Upper lobe of right lung (tissue), 1 donor: ENCODE results near the gene EIF4G2. TPM values are rescaled to one million over a fixed set of nuclear protein-coding genes. Genes with fewer than 3 reads are reported as not detected.

Experiments used
- ATAC-seq: fragments of 200-7000 bp; cut with Tn5 transposase; one replicate; pipeline ENCODE4 v1.9.1; 2020; ENCODE audit warnings: mild to moderate bottlenecking, moderate library complexity
- DNase-seq: peaks from one replicate; pipeline ENCODE4 v3.0.0-alpha.2; 2020
- H3K27ac ChIP-seq: fragments of 200-600 bp; one replicate; pipeline ENCODE4 v1.8.0; 2022
- H3K27me3 ChIP-seq: fragments of 200-600 bp; one replicate; pipeline ENCODE4 v1.8.0; 2022; ENCODE audit warnings: mild to moderate bottlenecking
- H3K36me3 ChIP-seq: fragments of 200-600 bp; one replicate; pipeline ENCODE4 v1.8.0; 2022
- H3K4me1 ChIP-seq: fragments of 200-600 bp; one replicate; pipeline ENCODE4 v1.8.0; 2022
- H3K4me3 ChIP-seq: fragments of 200-600 bp; one replicate; pipeline ENCODE4 v1.8.0; 2022; ENCODE audit warnings: mild to moderate bottlenecking
- H3K9me3 ChIP-seq: fragments of 200-600 bp; one replicate; pipeline ENCODE4 v1.8.0; 2022
- intact Hi-C: fragments of 100-400 bp; cut with DNase I; formaldehyde crosslinking; loops from one replicate; pipeline ENCODE4 v1.11.0; 2022
- total RNA-seq: library from RNA; stranded (reverse); fragmentation: NEBNext Ultra II Directional; extraction: Animal tissue kit (Norgen Biotek cat#: 25700); gene quantifications from one replicate; pipeline ENCODE4 v1.2.1, GENCODE V29; 2021
- TF ChIP-seq, protein P1 (sequence below): fragments of 200-600 bp; IDR thresholded peaks from one replicate; pipeline ENCODE4 v1.8.0; 2022; ENCODE audit warnings: antibody characterized with exemption
- donor health status: DM: no; HTN: yes; CAD: no; lungs with severe emphysema.

Gene EIF4G2
- total RNA-seq, 1 donor from 2014 or later, result 801 TPM

DNA sequence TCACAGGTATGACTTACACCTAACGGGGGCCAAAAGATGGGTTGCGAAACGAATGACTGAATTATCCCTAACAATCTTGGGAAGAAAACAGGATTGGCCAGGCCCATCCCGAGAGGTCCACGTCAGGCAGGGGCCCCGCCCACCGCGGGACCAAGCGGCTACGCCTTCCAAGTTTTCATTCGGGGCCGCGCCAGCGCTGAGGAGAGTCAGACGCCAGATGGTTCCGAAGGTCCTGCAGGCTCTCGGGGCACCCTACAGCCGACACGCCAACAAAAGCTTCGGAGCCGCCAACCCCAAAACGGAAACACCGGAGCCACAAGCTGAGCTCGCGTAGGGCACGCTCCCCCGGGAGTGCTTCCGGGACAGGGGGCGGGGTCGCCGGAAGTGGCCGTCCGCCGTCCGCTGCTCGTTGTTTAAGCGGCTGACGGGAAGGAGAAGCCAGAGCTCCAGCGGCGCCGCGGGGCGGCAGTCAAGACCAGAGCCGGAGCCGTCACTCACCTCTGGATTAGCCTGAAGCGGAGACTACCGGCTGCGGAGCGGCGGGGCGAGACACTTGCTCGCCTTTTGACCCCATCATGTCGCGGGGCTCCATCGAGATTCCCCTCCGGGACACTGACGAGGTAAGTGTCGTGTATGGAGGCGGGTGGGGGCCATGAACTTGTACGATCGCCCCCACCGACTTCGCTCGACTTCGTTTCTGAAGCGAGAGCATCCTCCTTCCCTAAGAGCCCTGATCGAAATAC is 57.7 kb downstream of the EIF4G2 start, which contains the start of gene CTR9:
TSS of gene CTR9 (plus strand) at position 409 of the 743 bp plus-strand sequence. CDS start at position 576, 167 bp downstream.
- H3K27ac ChIP-seq, result peak within 1 kb of the TSS; percentile 89
- peaks cover 5% of the 10 kb centered on the region for H3K36me3 ChIP-seq
- no peaks in the 10 kb centered on the region for H3K27me3 ChIP-seq
- peak; percentile 99 for ATAC-seq
- intact Hi-C loops, result no loop called here
- TF ChIP-seq, protein P1, sequence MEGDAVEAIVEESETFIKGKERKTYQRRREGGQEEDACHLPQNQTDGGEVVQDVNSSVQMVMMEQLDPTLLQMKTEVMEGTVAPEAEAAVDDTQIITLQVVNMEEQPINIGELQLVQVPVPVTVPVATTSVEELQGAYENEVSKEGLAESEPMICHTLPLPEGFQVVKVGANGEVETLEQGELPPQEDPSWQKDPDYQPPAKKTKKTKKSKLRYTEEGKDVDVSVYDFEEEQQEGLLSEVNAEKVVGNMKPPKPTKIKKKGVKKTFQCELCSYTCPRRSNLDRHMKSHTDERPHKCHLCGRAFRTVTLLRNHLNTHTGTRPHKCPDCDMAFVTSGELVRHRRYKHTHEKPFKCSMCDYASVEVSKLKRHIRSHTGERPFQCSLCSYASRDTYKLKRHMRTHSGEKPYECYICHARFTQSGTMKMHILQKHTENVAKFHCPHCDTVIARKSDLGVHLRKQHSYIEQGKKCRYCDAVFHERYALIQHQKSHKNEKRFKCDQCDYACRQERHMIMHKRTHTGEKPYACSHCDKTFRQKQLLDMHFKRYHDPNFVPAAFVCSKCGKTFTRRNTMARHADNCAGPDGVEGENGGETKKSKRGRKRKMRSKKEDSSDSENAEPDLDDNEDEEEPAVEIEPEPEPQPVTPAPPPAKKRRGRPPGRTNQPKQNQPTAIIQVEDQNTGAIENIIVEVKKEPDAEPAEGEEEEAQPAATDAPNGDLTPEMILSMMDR, result peak; percentile 25
- H3K4me3 ChIP-seq, result peak within 1 kb of the TSS; percentile 71
- H3K9me3 ChIP-seq, result no peaks in the 10 kb centered on the region
- DNase-seq, result peak; percentile 97
- peaks cover 10% of the 10 kb centered on the region for H3K4me1 ChIP-seq

DNA sequence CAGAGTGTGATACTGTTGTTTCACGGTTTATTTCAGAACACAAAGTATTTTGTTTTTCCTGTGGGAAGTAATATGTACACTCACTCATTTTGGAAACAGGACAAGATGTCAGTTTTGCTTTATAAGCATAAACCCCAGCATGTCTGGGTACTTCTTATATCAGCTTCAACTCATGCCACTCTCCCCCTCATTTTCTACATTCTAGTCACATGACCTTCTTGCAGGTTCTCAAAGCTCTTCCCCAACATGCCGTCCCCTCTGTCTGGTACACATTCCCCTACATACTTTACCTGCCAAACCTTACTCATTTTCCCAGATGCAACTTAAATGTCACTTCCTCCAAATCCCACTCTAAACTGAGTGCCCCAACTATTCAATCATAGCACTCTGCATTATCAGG is 59.2 kb downstream of the EIF4G2 start:
- TF ChIP-seq, protein P1, result no peak
- ATAC-seq (no peak), DNase-seq (no peak)
- H3K9me3 ChIP-seq, result no peaks in the 10 kb centered on the region
- intact Hi-C loops, result no loop called here
- no peak overlapping the region for H3K4me3 ChIP-seq
- peaks cover 5% of the 10 kb centered on the region for H3K36me3 ChIP-seq
- no peaks in the 10 kb centered on the region for H3K27me3 ChIP-seq
- peaks cover 10% of the 10 kb centered on the region for H3K4me1 ChIP-seq
- H3K27ac ChIP-seq, result no peak overlapping the region

DNA sequence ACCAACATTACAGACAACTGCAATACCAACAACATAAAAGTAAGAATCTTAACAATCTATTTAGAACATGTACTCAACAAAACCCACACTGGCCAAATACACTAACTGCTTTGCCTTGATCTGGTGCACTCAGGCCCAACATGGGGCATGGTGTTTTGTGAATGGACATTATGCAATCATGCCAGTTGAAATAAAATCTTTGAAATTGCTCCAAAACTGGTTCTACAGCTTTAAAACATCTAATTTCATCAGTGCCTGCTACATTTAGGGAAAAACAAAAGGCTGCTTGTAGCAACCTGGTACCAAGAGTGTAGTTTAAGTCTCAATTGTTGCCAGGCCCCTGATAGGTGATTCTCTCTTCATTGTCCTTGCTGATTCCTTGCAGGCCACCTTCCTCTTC is 61.0 kb downstream of the EIF4G2 start:
- H3K27ac ChIP-seq, result no peak overlapping the region
- TF ChIP-seq, protein P1, result no peak
- intact Hi-C loops, result no loop called here
- peaks cover 10% of the 10 kb centered on the region for H3K4me1 ChIP-seq
- ATAC-seq (no peak), DNase-seq (no peak)
- H3K27me3 ChIP-seq, result no peaks in the 10 kb centered on the region
- H3K36me3 ChIP-seq, result no peaks in the 10 kb centered on the region
- no peaks in the 10 kb centered on the region for H3K9me3 ChIP-seq
- no peak overlapping the region for H3K4me3 ChIP-seq

Other genes with a start within 250 kb of the EIF4G2 start
- 108 TPM for gene LYVE1, start 240.3 kb downstream of the EIF4G2 start, total RNA-seq
- 18.0 TPM for gene IRAG1, start 115.2 kb downstream of the EIF4G2 start, total RNA-seq
- gene CTR9, start 57.7 kb downstream of the EIF4G2 start, total RNA-seq, result 31.3 TPM
- 37.6 TPM for gene ZBED5, start 49.1 kb upstream of the EIF4G2 start, total RNA-seq